Stromal cell of bone marrow (primary cell): ENCODE results near the gene FAM9C.
A peak's percentile ranks its signal among the peaks of the same experiment; 100 is the strongest.
"Not testable (repeated sequence)": the region's sequence is repeated elsewhere in the genome, so short reads cannot be mapped to it uniquely, and the experiment has no call there.

Source experiments
- DNase-seq: peaks from one replicate; pipeline ENCODE4 v3.0.0-alpha.2; 2012; ENCODE audit warnings: low read depth

FAM9C gene

GRCh38 chrX:13076176-13076961, 31.9 kb upstream of the FAM9C start:
- DNase-seq = no peak

- DNase-seq = no peak
Observed at GRCh38 chrX:13074297-13075262, 30.2 kb upstream of the FAM9C start.

GRCh38 chrX:13069771-13070416, 25.5 kb upstream of the FAM9C start:
- no peak for DNase-seq

GRCh38 chrX:13068651-13069050, 24.2 kb upstream of the FAM9C start:
- DNase-seq = no peak

GRCh38 chrX:13067773-13068172, 23.4 kb upstream of the FAM9C start:
- DNase-seq = no peak

- DNase-seq = no peak
Observed at GRCh38 chrX:13066391-13066790, 22.0 kb upstream of the FAM9C start.

GRCh38 chrX:13064599-13065143, 20.3 kb upstream of the FAM9C start:
- peak; percentile 56 for DNase-seq

- not testable (repeated sequence) for DNase-seq
Observed at GRCh38 chrX:13063124-13063523, 18.7 kb upstream of the FAM9C start.

- DNase-seq = not testable (repeated sequence)
Observed at GRCh38 chrX:13062331-13062730, 17.9 kb upstream of the FAM9C start.

- DNase-seq = not testable (repeated sequence)
Observed at GRCh38 chrX:13061215-13061708, 16.8 kb upstream of the FAM9C start.

- DNase-seq = peak; percentile 70
Observed at GRCh38 chrX:13059637-13060499, 15.4 kb upstream of the FAM9C start.

- DNase-seq = no peak
Observed at GRCh38 chrX:13055486-13055885, 11.1 kb upstream of the FAM9C start.

- no peak for DNase-seq
Observed at GRCh38 chrX:13053171-13053570, 8.8 kb upstream of the FAM9C start.

- DNase-seq = no peak
Observed at GRCh38 chrX:13051529-13052172, 7.2 kb upstream of the FAM9C start.

- no peak for DNase-seq
Observed at GRCh38 chrX:13051167-13051528, 6.7 kb upstream of the FAM9C start.

GRCh38 chrX:13050151-13050550, 5.7 kb upstream of the FAM9C start:
- no peak for DNase-seq

GRCh38 chrX:13048280-13048679, 3.9 kb upstream of the FAM9C start:
- no peak for DNase-seq

- no peak for DNase-seq
Observed at GRCh38 chrX:13047759-13048158, 3.3 kb upstream of the FAM9C start.

- DNase-seq = no peak
Observed at GRCh38 chrX:13046141-13046855, 1.9 kb upstream of the FAM9C start.

GRCh38 chrX:13043938-13044337, 482 bp downstream of the FAM9C start:
- DNase-seq = no peak
